HG03439 (cell line): ENCODE measurements around the gene AS3MT.
"Not testable (repeated sequence)": the region's sequence is repeated elsewhere in the genome, so short reads cannot be mapped to it uniquely, and the experiment has no call there.

Source experiments
- ATAC-seq: cut with Tn5 transposase; IDR thresholded peaks from one replicate; pipeline ENCODE4 v1.9.1; 2021; ENCODE audit warnings: mild to moderate bottlenecking, moderate library complexity; ENCODE audit not compliant: unreplicated experiment

AS3MT gene, protein sequence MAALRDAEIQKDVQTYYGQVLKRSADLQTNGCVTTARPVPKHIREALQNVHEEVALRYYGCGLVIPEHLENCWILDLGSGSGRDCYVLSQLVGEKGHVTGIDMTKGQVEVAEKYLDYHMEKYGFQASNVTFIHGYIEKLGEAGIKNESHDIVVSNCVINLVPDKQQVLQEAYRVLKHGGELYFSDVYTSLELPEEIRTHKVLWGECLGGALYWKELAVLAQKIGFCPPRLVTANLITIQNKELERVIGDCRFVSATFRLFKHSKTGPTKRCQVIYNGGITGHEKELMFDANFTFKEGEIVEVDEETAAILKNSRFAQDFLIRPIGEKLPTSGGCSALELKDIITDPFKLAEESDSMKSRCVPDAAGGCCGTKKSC

DNA sequence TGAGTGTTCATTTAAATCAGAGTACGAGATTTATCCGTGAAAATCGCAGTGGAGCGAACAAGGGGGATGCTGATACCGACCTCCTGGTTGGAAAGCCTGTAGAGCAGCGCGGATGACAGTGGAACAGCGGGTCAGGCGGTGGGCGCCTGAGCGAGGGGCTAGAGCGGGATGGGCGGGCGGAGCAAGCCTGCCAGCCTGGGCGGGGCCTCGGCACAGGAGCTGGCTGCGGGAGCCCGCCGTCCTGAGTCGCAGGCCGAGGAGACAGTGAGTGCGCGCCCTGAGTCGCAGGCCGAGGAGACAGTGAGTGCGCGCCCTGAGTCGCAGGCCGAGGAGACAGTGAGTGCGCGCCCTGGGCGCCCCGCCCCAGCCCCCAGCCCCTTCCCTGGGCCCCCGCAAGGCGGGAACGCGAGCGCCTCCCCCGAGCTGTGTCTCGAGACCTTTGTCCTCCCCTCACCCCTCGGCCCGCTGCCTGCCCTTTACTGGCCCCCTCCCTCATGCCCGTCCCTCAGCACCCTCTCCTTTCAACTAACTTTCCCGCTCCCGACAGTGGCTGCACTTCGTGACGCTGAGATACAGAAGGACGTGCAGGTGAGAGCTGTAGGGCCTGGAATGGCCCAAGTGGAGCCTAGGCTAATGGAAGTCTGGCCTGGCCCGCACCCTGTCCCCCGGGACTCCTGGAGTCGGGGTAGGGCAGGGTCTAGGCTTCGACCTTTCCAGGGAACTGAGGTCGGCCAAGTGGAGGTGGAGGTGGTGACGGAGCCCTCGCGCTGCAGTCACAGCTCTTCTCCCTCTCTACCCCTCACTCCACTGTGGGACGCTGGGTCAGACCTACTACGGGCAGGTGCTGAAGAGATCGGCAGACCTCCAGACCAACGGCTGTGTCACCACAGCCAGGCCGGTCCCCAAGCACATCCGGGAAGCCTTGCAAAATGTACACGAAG is at the start of gene AS3MT:
Gene AS3MT (plus strand): TSS at position 213 of the 941 bp plus-strand sequence. CDS start 123 bp downstream, at position 336.
- no peak for ATAC-seq

DNA sequence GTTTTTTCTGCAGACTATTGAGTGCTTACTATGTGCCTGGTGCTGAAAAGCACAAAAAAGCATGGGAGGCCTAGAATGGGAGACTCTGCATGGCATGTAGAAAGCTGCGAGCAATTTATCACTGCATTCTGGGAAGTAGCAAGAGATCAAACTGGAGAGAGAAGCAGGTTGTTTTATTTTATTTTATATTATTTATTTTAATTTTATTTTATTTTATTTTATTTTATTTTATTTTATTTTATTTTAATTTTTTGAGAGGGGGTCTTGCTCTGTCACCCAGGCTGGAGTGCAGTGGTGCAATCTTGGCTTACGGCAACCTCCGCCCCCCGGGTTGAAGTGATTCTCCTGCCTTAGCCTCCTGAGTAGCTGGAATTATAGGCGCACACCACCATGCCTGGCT is 49.3 kb upstream of the AS3MT start:
- not testable (repeated sequence) for ATAC-seq

DNA sequence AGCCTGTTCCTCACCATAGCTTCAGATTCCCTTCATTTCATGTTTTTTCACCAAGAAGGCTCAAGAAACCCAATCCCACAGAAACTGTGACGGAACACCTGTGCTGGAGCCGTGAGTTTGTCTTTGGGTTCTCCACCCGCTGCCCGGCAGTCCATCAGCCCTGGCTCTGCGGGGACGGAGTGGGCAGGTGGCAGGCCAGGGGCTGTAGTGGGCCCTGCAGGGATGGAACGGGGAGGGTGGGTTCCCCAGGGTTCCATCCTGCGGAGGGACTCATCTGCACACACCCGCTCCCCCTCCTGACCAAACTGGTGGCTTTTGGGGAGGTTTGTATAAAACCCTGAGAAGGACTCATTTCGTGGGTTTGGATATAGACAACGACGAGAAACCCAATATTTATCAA is 47.0 kb upstream of the AS3MT start:
- ATAC-seq, result no peak

DNA sequence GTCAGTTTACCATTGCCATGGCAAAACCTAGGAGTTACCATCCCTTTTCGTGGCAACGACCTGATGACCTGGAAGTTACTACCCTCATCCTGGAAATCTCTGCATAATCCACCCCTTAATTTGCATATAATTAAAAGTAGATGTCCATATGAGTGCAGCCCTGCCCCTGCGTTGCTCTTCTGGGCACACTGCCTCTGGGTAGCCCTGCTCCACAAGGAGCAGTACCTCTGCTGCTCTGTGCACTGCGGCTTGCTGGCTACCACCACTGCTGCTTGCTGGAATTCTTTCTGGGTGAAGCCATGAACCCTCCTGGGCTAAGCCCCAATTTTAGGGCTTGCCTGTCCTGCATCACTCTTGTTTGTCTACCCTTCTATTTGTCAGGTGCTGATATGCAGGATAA is 44.6 kb upstream of the AS3MT start:
- no peak for ATAC-seq

DNA sequence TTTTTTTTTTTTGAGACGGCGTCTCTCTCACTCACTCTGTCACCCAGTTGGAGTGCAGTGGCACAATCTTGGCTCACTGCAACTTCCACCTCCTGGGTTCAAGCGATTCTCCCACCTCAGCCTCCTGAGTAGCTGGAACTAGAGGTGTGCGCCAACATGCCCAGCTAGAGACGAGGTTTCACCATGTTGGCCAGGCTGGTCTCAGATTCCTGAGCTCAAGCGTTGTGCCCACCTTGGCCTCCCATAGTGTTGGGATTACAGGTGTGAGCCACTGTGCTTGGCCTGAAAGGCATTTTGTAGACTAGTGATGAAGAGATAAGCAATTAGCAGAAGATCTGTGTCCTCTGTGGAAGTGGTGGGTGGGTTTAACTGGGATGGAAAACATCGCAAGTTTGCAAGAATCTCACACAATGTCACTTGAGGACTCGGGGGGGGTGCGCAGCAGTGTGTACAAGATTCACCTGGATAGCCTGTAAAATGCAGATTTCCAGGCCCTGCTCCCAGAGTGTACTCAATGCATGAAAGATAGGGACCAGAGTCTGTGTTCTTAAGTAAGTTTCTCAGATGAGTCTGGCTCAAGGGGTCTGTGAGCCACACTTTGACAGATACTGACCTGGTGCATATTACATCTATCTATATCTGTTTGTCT is 43.0 kb upstream of the AS3MT start:
- no peak for ATAC-seq

DNA sequence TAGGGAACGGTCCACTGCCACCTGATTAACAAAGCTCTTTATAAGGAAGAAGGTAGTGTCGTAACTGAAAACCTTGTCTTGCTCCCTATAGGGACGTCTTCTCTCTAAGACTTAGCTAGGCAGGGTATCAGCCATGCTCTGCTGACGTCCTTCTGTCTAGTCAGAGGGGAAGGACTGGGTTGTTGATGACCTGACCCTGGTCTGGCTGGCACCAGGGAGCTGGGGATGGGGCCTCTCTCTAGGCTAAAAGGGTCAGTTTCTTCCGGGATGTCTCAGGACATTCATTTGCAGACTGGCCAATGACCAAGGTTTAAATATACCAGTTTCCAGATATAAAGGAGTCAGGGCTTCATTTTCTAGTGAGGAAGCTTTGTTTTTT is 41.7 kb upstream of the AS3MT start:
- ATAC-seq, result no peak

DNA sequence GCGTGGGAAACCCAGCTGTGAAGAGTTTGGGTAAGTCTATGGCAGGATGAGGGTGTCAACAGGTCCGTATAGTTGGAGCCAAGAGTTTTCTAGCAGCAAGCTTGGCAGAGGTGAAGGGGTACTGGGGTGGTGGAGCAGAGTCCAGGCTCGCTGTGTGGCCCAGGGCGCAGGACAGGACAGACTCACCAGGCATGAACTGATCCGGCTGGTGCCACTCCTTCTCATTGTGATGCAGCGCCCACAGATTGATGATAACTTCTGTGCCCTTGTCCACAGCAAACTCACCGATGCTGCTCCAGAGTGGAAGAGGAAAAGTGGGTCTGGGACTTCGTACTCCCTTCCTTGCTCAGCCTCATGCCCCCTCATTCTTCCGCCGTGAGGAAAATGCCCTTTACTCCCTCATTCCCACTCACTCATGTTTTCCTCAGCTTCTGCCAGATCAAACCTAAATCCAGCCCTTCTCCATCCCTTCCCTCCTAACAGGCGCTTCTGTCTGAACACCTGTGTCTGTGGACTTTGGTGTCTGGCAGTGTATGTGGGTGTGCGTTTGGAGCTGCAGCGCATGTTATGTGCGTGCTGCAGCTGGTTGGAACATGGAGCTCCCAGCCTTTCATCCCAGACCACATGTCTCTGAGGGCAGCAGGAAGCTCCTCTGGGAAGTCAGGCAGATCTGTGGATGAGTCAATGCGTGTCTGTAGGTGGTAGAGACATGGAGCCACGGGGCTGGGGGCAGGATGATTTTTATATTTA is 37.8 kb upstream of the AS3MT start:
- ATAC-seq, result no peak

DNA sequence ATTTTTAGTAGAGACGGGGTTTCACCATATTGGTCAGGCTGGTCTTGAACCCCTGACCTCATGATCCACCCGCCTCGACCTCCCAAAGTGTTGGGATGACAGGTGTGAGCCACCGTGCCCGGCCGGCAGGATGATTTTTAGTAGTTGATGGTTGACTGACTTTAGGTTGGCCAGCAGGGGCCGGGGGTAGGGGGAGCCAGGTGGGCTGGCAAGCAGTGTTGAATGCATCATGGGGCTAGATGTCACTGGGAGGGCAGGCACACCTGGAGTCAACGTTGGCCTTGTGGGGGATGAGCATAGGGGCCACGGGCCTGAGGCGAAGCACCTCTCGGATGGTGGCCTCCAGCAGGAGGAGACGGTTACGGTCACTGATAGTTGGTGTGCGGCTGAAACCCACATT is 37.0 kb upstream of the AS3MT start:
- no peak for ATAC-seq

DNA sequence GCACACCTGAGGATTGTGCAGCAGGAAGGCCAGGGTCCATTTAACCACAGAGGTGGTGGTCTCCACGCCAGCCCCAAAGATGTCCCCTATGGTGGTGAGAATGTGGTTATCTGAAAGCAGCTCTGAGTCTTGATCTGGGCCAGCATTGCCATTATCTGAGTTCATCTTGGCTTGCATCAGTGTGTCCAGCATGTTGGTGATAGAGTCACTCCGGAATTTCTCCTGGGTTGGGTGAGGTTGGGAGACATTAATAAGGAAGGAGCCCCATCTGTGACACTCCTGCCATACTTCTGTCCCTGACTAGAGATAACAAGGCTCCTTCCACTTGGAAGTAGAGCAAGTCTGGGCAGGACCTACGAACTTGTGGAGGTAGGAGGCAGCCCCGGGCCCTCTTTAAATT is 36.3 kb upstream of the AS3MT start:
- no peak for ATAC-seq

DNA sequence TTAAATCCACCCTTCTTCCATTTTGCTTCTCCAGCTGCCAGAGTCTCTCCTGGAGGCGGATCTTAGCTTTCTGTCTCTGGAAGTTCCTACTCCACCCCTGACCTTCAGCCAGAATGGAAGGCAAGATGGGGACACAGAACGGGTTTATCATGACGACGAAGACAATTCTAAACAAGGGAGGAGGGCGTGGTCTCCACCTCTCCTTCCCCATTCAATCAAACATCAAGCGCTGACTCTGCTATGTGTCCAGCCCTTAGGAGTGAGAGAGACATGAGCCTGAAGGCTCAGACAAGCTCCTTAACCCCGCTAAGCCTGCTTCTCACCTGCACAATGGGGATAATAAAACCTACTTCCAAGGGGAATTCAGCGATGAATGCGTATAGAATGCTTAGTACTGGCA is 35.1 kb upstream of the AS3MT start:
- ATAC-seq, result no peak

DNA sequence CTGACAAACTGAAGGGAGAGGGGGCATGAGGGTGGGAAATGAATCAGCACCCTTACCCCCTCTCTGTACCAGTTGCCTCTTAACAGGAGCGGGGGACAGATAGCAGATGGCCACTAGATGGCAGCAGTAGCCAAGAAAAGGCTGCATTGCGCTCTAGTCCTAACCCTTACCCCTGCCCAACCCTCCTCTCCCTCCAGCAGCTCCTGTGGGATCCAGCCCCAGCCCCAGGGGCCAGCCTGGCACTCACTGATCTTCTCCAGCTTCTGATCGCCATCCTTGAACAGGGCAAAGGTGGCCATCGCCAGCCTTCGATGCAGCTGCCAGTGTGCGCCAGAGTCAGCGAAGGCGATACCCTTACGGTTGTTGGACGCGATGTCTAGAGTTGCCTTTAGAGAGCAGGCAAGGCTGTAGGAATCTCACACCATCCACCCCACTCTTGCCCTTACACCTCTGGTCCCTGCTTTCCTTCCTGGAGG is 34.2 kb upstream of the AS3MT start:
- no peak for ATAC-seq

DNA sequence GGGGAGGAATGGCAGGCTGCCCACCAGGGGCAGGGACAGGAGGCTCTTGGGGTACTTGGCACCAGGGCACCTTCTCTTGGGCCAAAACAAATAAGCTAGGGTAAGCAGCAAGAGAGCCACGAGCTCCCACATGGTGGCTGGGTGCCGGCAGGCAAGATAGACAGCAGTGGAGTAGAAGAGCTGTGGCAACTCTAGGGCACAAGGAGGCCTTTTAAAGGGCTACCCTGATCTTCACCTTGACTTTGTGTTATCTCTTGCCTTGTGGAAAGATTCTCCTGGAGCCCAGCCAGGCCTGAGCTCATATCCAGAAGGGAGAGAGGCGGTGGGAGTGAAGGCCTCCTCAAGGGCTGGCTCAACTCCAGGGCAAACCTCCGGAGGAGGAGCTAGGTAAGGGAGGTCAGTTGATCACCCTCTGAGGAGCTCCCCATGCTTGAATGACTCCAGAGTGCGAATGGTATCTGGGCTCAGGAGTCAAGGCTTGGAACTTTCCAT is 32.0 kb upstream of the AS3MT start, which contains the start of gene CYP17A1:
Gene CYP17A1 (minus strand): TSS at position 184 of the 492 bp plus-strand sequence. CDS start 52 bp downstream, at position 132.
- no peak for ATAC-seq

DNA sequence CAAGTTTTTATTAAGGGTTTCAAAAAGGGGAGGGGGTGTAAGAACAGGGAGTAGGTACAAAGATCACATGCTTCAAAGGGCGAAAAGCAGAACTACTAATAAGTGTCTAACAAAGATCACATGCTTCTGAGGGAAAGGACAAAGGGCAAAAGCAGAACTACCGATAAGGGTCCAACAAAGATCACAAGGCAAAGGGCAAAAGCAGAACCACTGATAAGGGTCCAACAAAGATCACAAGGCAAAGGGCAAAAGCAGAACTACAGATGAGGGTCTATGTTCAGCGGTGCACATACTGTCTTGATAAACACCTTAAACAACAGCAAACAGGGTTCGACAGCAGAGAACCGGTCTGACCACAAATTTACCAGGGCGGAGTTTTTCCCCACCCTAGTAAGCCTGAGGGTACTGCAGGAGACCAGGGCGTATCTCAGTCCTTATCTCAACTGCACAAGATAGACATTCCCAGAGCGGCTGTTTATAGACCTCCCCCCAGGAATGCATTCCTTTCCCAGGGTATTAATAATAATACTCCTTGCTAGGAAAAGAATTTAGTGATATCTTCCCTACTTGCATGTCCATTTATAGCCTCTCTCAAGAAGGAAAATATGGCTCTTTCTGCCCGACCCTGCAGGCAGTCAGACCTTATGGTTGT is 30.9 kb upstream of the AS3MT start:
- not testable (repeated sequence) for ATAC-seq

DNA sequence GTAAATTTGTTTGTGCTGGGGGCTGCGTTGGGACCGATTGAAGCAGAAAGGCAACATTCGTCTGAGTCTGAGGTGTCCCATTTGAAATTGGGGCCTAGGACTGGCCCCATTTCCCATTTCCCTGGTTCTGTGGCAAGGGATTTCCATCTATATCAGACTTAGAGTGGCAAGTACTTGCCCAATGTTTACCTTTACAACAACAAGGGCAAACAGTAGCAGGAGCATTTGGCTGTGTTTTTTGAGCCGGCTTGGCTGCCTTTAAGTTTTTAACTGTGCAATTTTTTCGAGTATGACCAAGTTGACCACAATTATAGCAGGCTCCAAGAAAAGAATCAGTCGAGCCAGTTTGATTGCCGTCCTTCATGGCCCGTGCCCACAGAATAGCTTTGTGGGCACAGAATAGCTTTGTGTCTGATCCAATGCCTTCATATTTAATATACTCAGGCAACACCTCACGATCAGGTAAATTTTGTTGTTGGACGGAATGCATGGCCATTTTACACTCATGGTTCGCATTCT is 27.4 kb upstream of the AS3MT start:
- no peak for ATAC-seq

DNA sequence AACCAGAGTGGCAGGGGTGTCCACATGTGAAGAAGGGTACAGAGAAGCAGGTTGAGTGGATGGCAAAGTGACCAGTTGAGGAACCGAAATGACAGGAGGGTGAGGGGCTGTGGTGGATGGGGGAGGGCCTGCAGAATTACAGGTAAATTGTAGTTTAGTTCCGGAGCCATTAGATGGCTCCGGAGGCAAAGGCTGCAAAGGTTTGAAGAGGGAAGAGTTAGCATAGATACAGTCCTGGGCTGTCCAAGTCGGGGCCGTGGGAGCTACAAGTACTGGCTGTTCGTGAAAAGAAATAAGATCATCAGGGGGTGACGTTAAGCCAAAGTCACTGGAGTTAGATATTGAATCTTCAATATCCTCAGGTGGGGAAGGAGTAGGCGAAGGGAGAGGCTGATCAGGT is 26.1 kb upstream of the AS3MT start:
- not testable (repeated sequence) for ATAC-seq

DNA sequence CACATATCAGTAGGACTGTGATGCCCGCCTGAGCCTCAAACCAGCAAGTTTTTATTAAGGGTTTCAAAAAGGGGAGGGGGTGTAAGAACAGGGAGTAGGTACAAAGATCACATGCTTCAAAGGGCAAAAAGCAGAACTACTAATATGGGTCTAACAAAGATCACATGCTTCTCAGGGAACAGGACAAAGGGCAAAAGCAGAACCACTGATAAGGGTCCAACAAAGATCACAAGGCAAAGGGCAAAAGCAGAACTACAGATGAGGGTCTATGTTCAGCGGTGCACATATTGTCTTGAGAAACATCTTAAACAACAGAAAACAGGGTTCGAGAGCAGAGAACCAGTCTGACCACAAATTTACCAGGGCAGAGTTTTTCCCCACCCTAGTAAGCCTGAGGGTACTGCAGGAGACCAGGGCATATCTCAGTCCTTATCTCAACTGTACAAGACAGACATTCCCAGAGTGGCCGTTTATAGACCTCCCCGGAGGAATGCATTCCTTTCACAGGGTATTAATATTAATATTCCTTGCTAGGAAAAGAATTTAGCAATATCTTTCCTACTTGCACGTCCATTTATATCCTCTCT is 25.0 kb upstream of the AS3MT start:
- not testable (repeated sequence) for ATAC-seq

DNA sequence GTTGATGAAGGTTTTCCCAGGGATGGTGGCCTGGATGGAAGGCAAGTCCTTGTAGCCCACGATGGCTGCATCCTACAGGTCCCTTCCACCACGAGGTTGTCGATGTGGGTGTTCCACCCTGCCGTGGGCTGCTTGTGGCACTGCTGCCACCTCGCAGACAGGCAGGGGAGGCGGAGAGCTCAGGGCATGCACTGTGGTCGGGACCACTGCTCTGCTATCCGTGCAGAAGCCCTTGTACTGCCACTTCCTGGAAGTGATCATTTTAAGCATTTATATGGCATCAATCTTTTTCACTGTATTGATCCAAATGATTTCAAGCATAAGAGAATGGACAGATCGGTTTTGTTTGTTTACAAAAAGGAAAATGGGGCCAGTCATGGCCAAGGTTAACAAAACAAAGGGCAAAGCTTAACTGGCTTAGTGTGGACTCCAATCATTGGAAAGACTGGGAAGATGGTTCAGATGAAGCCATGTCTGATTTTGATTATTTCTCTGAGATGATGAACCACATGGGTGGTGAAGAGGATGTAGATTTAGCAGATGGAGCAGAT is 23.8 kb upstream of the AS3MT start:
- no peak for ATAC-seq

DNA sequence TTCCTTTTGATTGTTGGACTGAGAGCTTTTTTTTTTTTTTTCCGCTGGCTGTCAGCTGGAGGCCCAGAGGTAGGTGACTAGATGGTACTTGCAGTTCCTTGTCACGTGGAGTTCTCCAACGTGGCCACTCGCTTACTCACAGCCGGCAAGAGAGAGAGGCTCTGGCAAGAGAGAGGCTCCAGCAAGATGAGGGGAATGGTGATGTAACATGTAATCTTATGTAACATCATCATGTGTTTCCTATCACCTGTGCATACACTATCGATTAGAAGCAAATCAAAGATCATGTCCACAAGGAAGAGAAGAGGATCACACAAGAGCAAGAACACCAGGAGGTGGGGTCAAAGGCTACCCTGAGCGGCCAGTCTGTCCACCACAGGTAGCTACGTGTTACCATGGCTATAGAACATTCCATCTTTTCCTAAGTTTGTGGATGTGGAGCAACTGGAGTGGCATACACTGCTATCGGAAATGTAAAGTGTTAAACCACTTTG is 19.2 kb upstream of the AS3MT start:
- no peak for ATAC-seq

DNA sequence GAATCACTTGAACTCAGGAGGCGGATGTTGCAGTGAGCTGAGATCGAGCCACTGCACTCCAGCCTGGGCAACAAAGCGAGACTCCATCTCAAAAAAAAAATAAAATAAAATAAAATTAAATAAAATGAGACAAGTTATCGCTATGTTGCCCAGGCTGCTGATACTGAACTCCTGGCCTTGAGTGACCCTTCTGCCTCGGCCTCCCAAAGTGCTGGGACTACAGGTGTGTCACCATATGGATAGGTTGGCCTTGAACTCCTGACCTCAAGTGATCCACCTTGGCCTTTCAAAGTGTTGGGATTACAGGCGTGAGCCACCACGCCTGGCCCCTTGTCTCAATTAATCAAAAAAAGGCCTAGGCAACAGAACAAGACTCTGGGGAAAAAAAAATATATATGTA is 16.0 kb upstream of the AS3MT start:
- not testable (repeated sequence) for ATAC-seq
